ENCODE measurements around the gene CFAP299. TPM values are rescaled to one million over a fixed set of nuclear protein-coding genes. Genes with fewer than 3 reads are reported as not detected.

The CFAP299 gene
- total and polyA plus RNA-seq, 4 donors, result not detected

DNA sequence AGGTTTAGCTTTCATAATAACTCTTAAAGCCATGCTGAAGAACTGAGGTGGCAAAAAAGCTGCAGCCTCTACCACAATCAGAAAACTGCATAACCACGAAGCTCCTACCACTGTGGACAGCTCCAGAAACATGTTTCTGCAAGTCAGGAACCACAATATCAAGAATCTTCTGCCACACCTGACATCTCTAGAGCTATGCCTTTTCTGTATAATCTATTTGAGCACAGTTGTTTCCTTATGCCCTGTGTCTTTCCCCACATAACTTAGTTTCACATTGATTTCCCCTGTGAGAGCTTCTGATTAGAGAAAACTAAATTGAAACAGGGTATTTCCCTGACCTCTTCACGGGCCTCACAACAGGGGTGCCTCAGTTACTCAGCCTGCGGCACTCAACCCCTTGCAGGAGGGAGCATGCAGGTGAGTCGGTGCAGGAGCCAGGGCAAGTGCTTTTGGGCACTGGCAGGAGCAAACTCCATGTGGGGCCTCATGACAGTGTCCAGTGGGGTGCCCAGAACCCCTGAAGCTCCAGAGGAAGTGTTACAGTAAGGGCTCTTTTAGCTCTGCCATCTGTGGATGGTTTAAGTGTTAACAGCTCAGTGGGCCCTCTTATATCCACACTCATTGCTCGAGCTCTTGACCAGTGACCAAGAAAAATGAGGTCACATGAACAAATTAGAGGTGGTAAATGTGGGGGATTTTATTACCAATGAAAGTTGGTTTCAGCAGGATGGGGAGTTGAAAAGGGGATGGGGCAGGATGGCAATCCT, 562.2 kb downstream of the CFAP299 start:
- 62 to 66% methylated on average over 5 of the region's 5 CpGs for WGBS, 2 donors
- no peaks in the 10 kb centered on the region for H3K27me3 ChIP-seq (ENCODE audit: control insufficient read depth in 1 of 2, insufficient read depth in 2 of 2, low read length in 1 of 2)
- H3K4me3 ChIP-seq (ENCODE audit: low read length in 2 of 2), result no peak overlapping the region
- H3K4me1 ChIP-seq (ENCODE audit: control insufficient read depth in 1 of 2, insufficient read depth in 2 of 2, low read length in 2 of 2), result no peaks in the 10 kb centered on the region
- no peak for DNase-seq
- no peak for ATAC-seq (ENCODE audit: low FRiP score)
- no peaks in the 10 kb centered on the region for H3K9me3 ChIP-seq (ENCODE audit: control insufficient read depth, low read length)
- H3K36me3 ChIP-seq (ENCODE audit: control insufficient read depth in 1 of 2, insufficient read depth in 2 of 2, low read length in 1 of 2), result no peaks in the 10 kb centered on the region
- H3K27ac ChIP-seq (ENCODE audit: low read depth in 1 of 2, low read length in 2 of 2), result no peak overlapping the region
- intact Hi-C loops (cut with DNase I), result no loop called here

DNA sequence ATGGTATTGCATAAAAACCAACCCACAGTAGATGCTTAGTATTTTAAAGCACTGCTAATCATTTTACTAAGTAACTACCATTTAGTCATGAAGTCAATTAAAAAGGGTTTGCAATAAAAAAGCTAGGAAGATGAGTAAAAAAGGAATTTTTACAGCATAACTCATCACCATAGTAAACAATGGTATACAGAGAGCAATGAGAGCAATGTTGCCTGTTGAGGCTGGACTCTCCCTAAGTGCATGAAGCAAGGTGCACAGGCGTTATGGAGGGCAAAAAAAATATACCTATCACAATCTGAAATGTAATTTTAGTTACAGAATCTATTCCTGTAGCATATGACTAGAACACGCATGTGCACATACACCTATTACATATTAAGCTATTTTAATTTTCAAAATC, 565.4 kb downstream of the CFAP299 start:
- ATAC-seq (ENCODE audit: low FRiP score), result no peak
- intact Hi-C loops (cut with DNase I), result no loop called here
- no peaks in the 10 kb centered on the region for H3K27me3 ChIP-seq (ENCODE audit: control insufficient read depth in 1 of 2, insufficient read depth in 2 of 2, low read length in 1 of 2)
- H3K4me1 ChIP-seq (ENCODE audit: control insufficient read depth in 1 of 2, insufficient read depth in 2 of 2, low read length in 2 of 2), result no peaks in the 10 kb centered on the region
- 67 to 68% methylated on average over 2 of the region's 2 CpGs for WGBS, 2 donors
- DNase-seq, result no peak
- H3K9me3 ChIP-seq (ENCODE audit: control insufficient read depth, low read length), result no peaks in the 10 kb centered on the region
- H3K36me3 ChIP-seq (ENCODE audit: control insufficient read depth in 1 of 2, insufficient read depth in 2 of 2, low read length in 1 of 2), result no peaks in the 10 kb centered on the region
- no peak overlapping the region for H3K27ac ChIP-seq (ENCODE audit: low read depth in 1 of 2, low read length in 2 of 2)
- H3K4me3 ChIP-seq (ENCODE audit: low read length in 2 of 2), result no peak overlapping the region

DNA sequence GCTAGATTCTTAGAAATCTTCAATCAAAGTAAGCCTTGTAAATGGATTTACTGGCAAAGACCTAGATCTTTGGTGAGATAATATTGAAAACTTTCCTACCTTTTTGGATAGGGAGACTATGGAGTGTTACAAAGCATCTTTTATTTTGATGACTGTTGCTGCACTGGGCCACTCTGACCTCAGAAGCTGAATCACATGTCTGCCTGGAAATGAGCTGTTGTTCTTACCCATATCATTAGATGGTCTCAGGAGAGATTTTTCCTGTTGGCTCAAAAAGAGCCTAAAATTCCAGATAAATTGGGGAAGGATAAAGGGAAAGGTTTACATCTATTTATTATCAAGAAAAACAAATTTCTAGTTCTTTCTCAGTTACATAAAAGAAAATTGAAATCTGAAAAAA, 567.5 kb downstream of the CFAP299 start:
- no peaks in the 10 kb centered on the region for H3K9me3 ChIP-seq (ENCODE audit: control insufficient read depth, low read length)
- DNase-seq (no peak), ATAC-seq (ENCODE audit: low FRiP score) (no peak)
- intact Hi-C loops (cut with DNase I), result no loop called here
- no peaks in the 10 kb centered on the region for H3K27me3 ChIP-seq (ENCODE audit: control insufficient read depth in 1 of 2, insufficient read depth in 2 of 2, low read length in 1 of 2)
- H3K4me3 ChIP-seq (ENCODE audit: low read length in 2 of 2), result no peak overlapping the region
- no peaks in the 10 kb centered on the region for H3K36me3 ChIP-seq (ENCODE audit: control insufficient read depth in 1 of 2, insufficient read depth in 2 of 2, low read length in 1 of 2)
- no peak overlapping the region for H3K27ac ChIP-seq (ENCODE audit: low read depth in 1 of 2, low read length in 2 of 2)
- H3K4me1 ChIP-seq (ENCODE audit: control insufficient read depth in 1 of 2, insufficient read depth in 2 of 2, low read length in 2 of 2), result no peaks in the 10 kb centered on the region

DNA sequence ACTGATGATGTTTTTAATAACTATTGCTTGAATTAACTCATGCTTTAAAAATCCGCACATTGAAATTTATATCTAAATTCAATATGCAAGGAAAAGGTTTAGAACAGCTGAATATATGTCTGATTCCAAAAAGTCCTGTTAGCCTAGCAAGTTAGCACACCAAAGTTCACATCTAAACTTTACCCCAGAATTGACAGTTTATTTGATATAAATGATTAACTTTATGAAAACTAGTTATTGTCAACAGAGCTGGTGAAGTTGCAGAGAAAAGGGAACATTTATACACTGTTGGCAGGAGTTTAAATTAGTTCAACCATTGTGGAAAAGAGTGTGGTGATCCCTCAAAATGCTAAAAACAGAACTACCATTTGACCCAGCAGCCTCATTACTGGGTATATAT, 574.4 kb downstream of the CFAP299 start:
- WGBS, 2 donors, result 91 to 99% methylated on average over 1 of the region's 1 CpG
- Histone ChIP-seq H3K27ac (ENCODE audit: low read depth in 1 of 2, low read length in 2 of 2) (no peak overlapping the region), H3K27me3 (ENCODE audit: control insufficient read depth in 1 of 2, insufficient read depth in 2 of 2, low read length in 1 of 2) (no peaks in the 10 kb centered on the region), H3K9me3 (ENCODE audit: control insufficient read depth, low read length) (no peaks in the 10 kb centered on the region), H3K36me3 (ENCODE audit: control insufficient read depth in 1 of 2, insufficient read depth in 2 of 2, low read length in 1 of 2) (no peaks in the 10 kb centered on the region), H3K4me3 (ENCODE audit: low read length in 2 of 2) (no peak overlapping the region), H3K4me1 (ENCODE audit: control insufficient read depth in 1 of 2, insufficient read depth in 2 of 2, low read length in 2 of 2) (no peaks in the 10 kb centered on the region)
- intact Hi-C loops (cut with DNase I), result no loop called here
- no peak for DNase-seq
- no peak for ATAC-seq (ENCODE audit: low FRiP score)

DNA sequence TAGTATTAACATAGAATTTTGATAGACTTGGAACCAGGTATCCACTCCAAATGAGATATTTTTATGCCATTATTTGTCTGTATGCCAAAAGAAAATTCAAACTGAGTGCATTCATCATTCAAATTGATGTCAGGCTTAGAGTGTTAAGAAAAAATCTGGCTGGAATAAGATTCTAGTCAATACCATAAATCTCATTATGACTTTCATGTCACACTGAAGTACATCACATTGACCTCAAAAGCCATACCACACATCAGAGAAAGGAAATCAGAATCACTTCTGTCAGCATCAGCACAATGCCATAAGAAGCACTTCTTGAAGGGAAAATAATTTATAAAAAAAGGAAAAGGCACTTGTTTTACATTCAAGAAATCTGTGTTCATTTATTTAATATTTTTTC, 575.9 kb downstream of the CFAP299 start:
- intact Hi-C loops (cut with DNase I), result no loop called here
- no peaks in the 10 kb centered on the region for H3K9me3 ChIP-seq (ENCODE audit: control insufficient read depth, low read length)
- no peak overlapping the region for H3K27ac ChIP-seq (ENCODE audit: low read depth in 1 of 2, low read length in 2 of 2)
- H3K4me3 ChIP-seq (ENCODE audit: low read length in 2 of 2), result no peak overlapping the region
- H3K4me1 ChIP-seq (ENCODE audit: control insufficient read depth in 1 of 2, insufficient read depth in 2 of 2, low read length in 2 of 2), result no peaks in the 10 kb centered on the region
- no peaks in the 10 kb centered on the region for H3K27me3 ChIP-seq (ENCODE audit: control insufficient read depth in 1 of 2, insufficient read depth in 2 of 2, low read length in 1 of 2)
- DNase-seq (no peak), ATAC-seq (ENCODE audit: low FRiP score) (no peak)
- no peaks in the 10 kb centered on the region for H3K36me3 ChIP-seq (ENCODE audit: control insufficient read depth in 1 of 2, insufficient read depth in 2 of 2, low read length in 1 of 2)

DNA sequence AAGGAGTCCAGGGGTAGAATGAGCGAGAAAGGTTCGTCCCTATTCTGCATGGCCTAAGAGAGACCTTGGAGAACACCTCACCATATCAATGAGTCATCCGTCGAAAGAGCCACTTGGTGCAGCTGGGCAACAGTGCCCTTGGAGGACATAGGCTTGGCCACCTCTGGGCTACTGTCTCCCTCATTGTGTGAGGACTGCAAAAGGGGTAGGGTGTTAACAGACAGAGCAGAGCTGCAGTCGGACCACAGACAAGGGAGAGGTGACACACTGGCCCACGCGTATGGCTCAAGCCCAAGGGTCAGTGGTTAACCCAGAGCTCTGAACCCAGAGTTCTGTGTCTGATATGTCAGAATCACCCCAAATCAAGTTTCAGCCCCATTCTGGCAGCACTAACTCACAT, 576.8 kb downstream of the CFAP299 start:
- 90 to 95% methylated on average over 7 of the region's 7 CpGs for WGBS, 2 donors
- no peak overlapping the region for H3K27ac ChIP-seq (ENCODE audit: low read depth in 1 of 2, low read length in 2 of 2)
- H3K36me3 ChIP-seq (ENCODE audit: control insufficient read depth in 1 of 2, insufficient read depth in 2 of 2, low read length in 1 of 2), result no peaks in the 10 kb centered on the region
- no peak overlapping the region for H3K4me3 ChIP-seq (ENCODE audit: low read length in 2 of 2)
- no peaks in the 10 kb centered on the region for H3K9me3 ChIP-seq (ENCODE audit: control insufficient read depth, low read length)
- ATAC-seq (ENCODE audit: low FRiP score) (peak; percentile 11), DNase-seq (no peak)
- no peaks in the 10 kb centered on the region for H3K4me1 ChIP-seq (ENCODE audit: control insufficient read depth in 1 of 2, insufficient read depth in 2 of 2, low read length in 2 of 2)
- intact Hi-C loops (cut with DNase I), result no loop called here
- no peaks in the 10 kb centered on the region for H3K27me3 ChIP-seq (ENCODE audit: control insufficient read depth in 1 of 2, insufficient read depth in 2 of 2, low read length in 1 of 2)

DNA sequence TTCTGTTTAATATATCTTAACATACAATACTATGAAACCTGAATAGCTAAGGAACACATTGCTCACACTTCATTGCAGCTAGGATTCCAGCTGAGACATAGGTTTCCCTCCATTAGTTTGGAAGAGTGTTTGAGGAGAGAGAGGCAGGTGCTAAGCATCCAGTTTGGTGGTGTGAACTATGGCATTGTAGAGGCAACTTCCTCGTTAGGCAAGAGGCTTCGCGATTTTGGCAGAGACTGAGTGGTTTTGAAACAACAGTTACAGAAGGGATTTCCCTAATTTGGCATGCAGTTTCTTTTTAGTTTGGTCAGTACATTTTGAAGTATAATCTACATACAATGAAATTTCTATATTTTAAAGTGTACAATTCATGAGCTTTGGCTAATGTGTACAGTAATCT, 577.9 kb downstream of the CFAP299 start:
- no peak overlapping the region for H3K4me3 ChIP-seq (ENCODE audit: low read length in 2 of 2)
- intact Hi-C loops (cut with DNase I), result no loop called here
- H3K27ac ChIP-seq (ENCODE audit: low read depth in 1 of 2, low read length in 2 of 2), result no peak overlapping the region
- H3K36me3 ChIP-seq (ENCODE audit: control insufficient read depth in 1 of 2, insufficient read depth in 2 of 2, low read length in 1 of 2), result no peaks in the 10 kb centered on the region
- WGBS, 2 donors, result 80 to 83% methylated on average over 3 of the region's 3 CpGs
- H3K27me3 ChIP-seq (ENCODE audit: control insufficient read depth in 1 of 2, insufficient read depth in 2 of 2, low read length in 1 of 2), result no peaks in the 10 kb centered on the region
- H3K9me3 ChIP-seq (ENCODE audit: control insufficient read depth, low read length), result no peaks in the 10 kb centered on the region
- H3K4me1 ChIP-seq (ENCODE audit: control insufficient read depth in 1 of 2, insufficient read depth in 2 of 2, low read length in 2 of 2), result no peaks in the 10 kb centered on the region
- ATAC-seq (ENCODE audit: low FRiP score) (no peak), DNase-seq (no peak)

DNA sequence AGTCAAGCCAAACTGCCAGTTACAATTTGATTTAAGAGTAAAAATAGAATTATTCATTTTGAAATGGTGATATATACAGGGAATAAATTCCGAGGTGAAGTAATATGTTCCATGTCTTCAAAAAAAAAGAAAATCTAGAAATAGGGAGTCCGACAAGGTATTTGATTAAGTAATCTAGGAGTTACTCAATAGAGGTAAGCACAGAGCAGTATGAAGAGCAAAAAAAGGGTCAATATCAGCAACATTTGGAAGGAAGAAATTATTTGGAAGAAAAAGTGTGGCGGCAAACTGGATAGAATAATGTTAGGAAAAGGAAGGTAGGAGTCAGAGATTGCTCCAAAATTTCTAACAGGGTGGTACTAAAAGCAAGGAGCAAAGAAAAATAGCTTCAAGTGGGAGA, 581.2 kb downstream of the CFAP299 start:
- Histone ChIP-seq H3K4me3 (ENCODE audit: low read length in 2 of 2) (no peak overlapping the region), H3K36me3 (ENCODE audit: control insufficient read depth in 1 of 2, insufficient read depth in 2 of 2, low read length in 1 of 2) (no peaks in the 10 kb centered on the region), H3K27me3 (ENCODE audit: control insufficient read depth in 1 of 2, insufficient read depth in 2 of 2, low read length in 1 of 2) (no peaks in the 10 kb centered on the region), H3K4me1 (ENCODE audit: control insufficient read depth in 1 of 2, insufficient read depth in 2 of 2, low read length in 2 of 2) (no peaks in the 10 kb centered on the region), H3K9me3 (ENCODE audit: control insufficient read depth, low read length) (no peaks in the 10 kb centered on the region), H3K27ac (ENCODE audit: low read depth in 1 of 2, low read length in 2 of 2) (no peak overlapping the region)
- 60 to 64% methylated on average over 3 of the region's 3 CpGs for WGBS, 2 donors
- intact Hi-C loops (cut with DNase I), result no loop called here
- DNase-seq (no peak), ATAC-seq (ENCODE audit: low FRiP score) (no peak)

DNA sequence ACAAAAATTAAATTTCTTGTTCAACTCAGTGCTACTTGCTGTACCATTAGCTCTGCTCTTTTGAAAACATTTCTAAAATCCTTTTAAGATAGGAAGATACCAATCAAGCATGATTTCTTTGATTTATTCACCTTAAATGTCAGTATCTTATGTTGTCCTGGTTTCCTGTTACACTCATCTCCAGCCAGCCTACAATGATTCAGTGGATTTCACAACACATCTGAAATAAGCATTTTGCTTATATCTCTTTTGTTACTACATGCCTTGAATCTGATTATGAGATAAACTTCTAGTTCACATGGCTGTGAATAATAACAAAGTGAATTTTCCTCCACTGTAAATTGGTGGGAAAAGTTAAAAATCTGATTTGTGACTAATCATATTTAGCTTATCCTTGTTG, 582.5 kb downstream of the CFAP299 start:
- ATAC-seq (ENCODE audit: low FRiP score), result no peak

More for the DNA sequence above, 582.5 kb downstream of the CFAP299 start:
- Histone ChIP-seq H3K9me3 (ENCODE audit: control insufficient read depth, low read length) (no peaks in the 10 kb centered on the region), H3K4me3 (ENCODE audit: low read length in 2 of 2) (no peak overlapping the region), H3K27me3 (ENCODE audit: control insufficient read depth in 1 of 2, insufficient read depth in 2 of 2, low read length in 1 of 2) (no peaks in the 10 kb centered on the region), H3K27ac (ENCODE audit: low read depth in 1 of 2, low read length in 2 of 2) (no peak overlapping the region), H3K4me1 (ENCODE audit: control insufficient read depth in 1 of 2, insufficient read depth in 2 of 2, low read length in 2 of 2) (no peaks in the 10 kb centered on the region), H3K36me3 (ENCODE audit: control insufficient read depth in 1 of 2, insufficient read depth in 2 of 2, low read length in 1 of 2) (no peaks in the 10 kb centered on the region)
- DNase-seq, result no peak
- intact Hi-C loops (cut with DNase I), result no loop called here

Measured in aorta (tissue), 5 donors.